DLD1 (cell line): ENCODE data around the gene MUC20.
"Not testable (repeated sequence)": the region's sequence is repeated elsewhere in the genome, so short reads cannot be mapped to it uniquely, and the experiment has no call there.

Experiments
- in situ Hi-C: cut with HindIII; loops from 2 replicates; pipeline ENCODE4 v1.10.0; 2017; ENCODE audit warnings: low sequenced_read_pairs

Gene MUC20

GRCh38 chr3:195710126-195710905, 10.5 kb upstream of the MUC20 start:
- in situ Hi-C loops = not testable (repeated sequence)

GRCh38 chr3:195711091-195711812, 9.5 kb upstream of the MUC20 start:
- in situ Hi-C loops = not testable (repeated sequence)

DNA sequence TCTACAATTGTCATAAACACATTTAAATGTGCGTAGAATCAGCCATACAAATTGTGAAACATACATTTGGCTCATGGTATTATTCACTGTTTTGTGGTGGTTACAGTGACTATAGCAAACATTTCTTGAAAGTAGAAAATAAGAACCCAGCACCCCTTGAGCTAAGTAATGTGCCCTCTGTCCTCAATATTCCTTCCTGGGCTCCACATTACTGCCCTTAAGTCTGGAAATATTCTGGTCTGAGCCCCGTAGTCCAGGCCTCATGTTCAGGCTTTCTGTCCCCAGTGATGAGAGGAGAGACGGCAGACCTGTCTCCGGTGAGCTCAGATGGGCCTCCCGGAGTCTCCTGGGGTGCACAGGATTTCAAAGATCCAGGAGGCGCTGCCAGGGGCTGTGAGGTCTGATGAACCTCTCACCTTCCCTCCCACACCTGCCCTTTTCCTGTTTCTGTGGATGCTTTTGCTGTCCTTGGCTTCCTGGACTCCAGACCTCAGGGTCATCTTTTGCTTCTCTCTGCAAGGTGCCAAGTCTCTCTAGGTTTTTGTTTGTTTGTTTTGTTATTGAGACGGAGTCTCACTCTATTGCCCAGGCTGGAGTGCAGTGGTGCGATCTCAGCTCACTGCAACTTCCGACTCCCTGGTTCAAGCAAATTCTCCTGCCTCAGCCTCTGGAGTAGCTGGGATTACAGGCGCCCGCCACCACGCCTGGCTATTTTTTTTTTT, 8.8 kb upstream of the MUC20 start:
- in situ Hi-C loops = no loop called here

GRCh38 chr3:195712535-195712910, 8.3 kb upstream of the MUC20 start:
- in situ Hi-C loops = not testable (repeated sequence)

DNA sequence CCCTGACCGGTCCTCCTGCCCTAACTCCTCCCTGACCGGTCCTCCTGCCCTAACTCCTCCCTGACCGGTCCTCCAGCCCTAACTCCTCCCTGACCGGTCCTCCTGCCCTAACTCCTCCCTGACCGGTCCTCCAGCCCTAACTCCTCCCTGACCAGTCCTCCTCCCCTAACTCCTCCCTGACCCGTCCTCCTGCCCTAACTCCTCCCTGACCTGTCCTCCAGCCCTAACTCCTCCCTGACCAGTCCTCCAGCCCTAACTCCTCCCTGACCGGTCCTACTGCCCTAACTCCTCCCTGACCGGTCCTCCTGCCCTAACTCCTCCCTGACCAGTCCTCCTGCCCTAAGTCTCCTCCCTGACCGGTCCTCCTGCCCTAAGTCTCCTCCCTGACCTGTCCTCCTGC, 7.6 kb upstream of the MUC20 start:
- in situ Hi-C loops = not testable (repeated sequence)

DNA sequence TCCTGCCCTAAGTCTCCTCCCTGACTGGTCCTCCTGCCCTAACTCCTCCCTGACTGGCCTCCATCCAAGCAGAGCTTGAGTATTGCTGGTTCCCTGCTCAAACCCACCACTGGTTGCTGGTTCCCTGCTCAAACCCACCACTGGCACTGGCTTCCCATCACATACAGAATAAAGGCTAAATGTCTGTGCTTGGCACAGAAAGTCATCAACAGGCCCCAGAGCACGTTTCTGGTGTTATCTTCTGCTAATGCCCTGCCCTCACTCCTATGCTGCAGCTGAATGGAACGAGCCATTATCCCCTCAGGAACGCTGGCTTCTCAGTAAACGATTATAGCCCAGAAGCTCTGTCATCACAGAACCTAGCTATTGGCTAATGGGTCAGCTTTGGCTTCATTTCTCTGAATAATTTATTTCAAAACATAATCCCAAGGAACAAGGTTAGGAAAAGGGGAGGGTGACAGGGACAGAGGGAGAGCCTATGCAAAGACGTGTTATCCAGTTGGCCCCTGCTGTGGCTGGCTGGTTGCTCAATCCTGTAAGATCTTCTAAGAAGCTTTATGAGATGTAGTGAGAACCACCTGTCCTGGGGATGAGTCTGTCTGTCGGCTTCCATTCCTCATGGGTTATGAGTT, 6.3 kb upstream of the MUC20 start:
- in situ Hi-C loops = no loop called here

DNA sequence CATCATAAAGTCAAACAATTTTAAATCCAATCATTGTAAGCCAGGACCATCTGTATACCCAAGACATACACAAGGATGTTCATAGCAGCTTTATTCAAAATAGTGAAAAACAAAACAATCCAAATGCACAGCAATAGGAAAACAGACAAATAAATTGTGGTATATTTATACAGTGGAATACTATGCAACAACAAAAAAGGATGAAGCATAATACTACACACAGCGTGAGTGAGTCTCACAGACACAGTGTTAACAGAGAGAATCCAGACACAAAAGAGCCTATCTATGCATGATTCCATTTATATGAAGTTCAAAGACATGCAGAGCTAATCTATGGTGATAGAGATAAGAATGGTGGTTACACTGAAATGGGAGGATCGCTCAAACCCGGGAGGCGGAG, 5.6 kb upstream of the MUC20 start:
- in situ Hi-C loops = no loop called here

DNA sequence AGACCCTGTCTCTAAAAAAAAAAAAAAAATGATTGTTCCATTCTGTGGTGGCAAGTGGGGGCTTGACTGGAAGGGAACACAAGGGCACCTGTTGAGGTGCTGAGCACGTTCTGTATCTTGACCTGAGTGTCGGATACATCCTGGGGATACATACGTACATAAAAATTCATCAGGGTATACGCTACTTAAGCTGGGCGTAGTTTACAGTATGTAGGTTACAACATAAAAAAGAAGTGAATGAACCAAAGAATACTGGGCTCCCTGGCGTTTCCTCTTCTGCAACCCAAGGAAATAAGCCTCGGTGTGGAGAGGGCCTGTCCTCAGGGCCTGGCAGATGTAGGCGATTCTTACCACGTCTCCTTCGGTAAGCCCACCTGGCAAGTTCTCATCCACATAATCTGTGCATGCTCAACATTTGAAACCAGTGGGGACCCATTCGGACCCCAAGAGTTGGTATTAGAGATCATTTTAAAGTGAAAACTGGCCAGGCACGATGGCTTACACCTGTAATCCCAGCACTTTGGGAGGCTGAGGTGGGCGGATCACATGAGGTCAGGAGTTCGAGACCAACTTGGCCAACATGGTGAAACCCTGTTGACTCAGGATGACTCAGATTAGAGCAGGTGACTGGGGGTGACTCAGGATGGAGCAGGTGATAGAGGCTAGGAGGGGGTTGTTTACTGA, 5.1 kb upstream of the MUC20 start:
- in situ Hi-C loops = no loop called here

DNA sequence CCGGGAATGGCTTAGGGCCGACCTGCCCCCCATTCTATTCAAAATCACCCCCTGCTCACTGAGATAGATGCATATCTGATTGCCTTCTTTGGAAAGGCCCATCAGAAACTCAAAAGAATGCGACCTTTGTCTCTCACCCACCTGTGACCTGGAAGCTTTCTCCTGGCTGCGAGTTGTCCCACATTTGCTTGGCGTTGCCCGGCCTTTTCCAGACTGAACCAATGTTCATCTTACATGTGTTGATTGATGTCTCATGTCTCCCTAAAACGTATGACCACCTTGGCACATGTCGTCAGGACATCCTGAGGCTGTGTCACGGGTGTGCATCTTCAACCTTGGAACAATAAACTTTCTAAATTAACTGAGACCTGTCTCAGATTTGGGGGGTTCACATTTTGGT, 3.4 kb upstream of the MUC20 start:
- in situ Hi-C loops = no loop called here

DNA sequence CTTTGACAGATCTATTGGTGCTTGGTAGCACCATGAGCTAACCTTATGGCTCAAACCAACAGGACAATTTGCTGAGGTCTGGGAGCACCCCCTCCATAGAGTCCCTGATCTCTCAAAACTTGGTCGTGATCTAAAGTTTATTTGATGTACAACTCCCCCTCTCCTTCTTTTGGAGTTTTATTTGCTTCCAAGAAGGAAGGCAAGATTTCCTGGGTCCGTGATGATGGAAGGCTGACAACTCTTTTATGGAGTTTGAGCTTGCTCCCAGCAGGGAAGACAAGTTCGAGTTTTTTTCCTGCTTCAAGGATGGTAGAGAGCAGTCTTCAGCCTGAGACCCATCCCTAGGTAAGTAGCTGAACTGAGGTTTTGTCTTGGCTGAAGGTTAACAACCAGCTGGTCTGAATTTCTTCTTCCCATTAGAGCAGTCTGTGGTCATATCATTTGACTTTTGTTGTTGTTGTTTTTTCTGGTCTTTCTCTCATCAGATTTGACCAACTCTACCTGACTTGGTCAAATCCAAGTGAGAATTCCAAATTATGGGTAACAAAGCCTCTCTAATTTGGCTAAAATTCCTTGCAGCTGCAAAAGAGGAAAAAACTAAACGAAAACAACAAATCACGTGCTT, 2.8 kb upstream of the MUC20 start:
- in situ Hi-C loops = no loop called here

DNA sequence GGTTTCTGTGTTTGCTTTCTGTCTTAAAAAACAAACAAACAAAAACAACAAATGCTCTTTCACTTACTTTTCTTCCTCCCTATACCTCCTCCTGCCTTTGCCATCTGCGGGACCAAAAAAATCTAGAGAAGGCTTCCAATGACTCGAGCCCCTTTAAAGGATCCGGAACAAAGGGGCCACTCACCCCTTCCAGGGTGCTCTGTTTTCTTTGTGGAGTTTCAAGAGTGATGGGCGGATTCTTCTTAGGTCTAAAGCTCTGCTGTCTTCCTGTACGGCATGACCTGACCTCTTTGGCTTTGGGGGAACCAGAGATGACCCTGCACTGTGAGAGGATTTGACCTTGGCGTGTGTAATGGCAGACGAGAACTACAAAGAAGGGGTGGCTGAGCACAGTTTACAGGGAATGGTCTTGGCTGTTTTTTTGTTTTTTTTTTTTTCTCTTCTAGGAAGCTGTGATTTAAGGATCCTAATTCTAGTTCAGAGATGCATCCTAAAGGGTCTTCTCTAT, 2.2 kb upstream of the MUC20 start:
- in situ Hi-C loops = no loop called here

- in situ Hi-C loops = not testable (repeated sequence)
Observed at GRCh38 chr3:195719514-195720254, 1.1 kb upstream of the MUC20 start.

- in situ Hi-C loops = not testable (repeated sequence)
Observed at GRCh38 chr3:195722139-195722995, 1.6 kb downstream of the MUC20 start.

- in situ Hi-C loops = not testable (repeated sequence)
Observed at GRCh38 chr3:195722996-195723345, 2.2 kb downstream of the MUC20 start.

DNA sequence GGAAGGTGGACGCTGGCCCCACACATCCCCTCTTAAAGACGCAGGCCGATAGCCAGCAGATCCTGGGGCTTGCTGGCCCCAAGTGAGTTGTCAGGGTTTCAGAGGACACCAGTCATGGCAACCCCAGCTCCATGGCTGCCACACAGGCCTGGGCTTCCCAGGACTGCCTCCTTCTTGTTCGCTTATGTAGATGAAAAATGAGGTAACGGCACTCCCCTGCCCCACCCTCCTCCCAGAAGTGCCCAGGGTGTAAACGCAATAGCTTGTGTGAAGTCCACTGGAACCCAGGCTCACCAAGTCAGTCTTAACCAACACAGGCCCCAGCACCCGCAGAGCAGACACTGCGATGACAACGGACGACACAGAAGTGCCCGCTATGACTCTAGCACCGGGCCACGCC, 3.6 kb downstream of the MUC20 start:
- in situ Hi-C loops = not testable (repeated sequence)

GRCh38 chr3:195725916-195726740, 5.3 kb downstream of the MUC20 start:
- in situ Hi-C loops = not testable (repeated sequence)

GRCh38 chr3:195727606-195728195, 6.9 kb downstream of the MUC20 start:
- in situ Hi-C loops = no loop called here
